MM.1S (cell line): Measurements from ENCODE around the gene CIBAR2.

Experiments used
- DNase-seq: peaks from one replicate; pipeline ENCODE4 v3.0.0-alpha.2; 2015
- H2AFZ ChIP-seq: fragments of 300-600 bp; sonication (generic); 2 replicates; pipeline ENCODE4 v1.6.0; 2016; ENCODE audit warnings: antibody characterized with exemption, low read length
- H3F3A ChIP-seq: fragments of 300-600 bp; sonication (generic); 2 replicates; pipeline ENCODE4 v1.6.1; 2016; ENCODE audit warnings: mild to moderate bottlenecking, antibody characterized with exemption, low read length, moderate library complexity, mixed read lengths; ENCODE audit not compliant: insufficient read depth
- H3K27ac ChIP-seq: fragments of 300-600 bp; sonication (generic); 2 replicates; pipeline ENCODE4 v1.5.1; 2016; ENCODE audit warnings: mild to moderate bottlenecking, low read length
- H3K27me3 ChIP-seq: fragments of 300-600 bp; sonication (generic); replicated peaks from 2 replicates; pipeline ENCODE4 v1.6.0; 2016; ENCODE audit warnings: low read length; ENCODE audit not compliant: insufficient read depth
- H3K36me3 ChIP-seq: fragments of 300-600 bp; sonication (generic); replicated peaks from 2 replicates; pipeline ENCODE4 v1.6.1; 2016; ENCODE audit warnings: mild to moderate bottlenecking, low read length, mixed read lengths; ENCODE audit not compliant: insufficient read depth
- H3K4me1 ChIP-seq: fragments of 300-600 bp; sonication (generic); 2 replicates; pipeline ENCODE4 v1.6.1; 2016; ENCODE audit warnings: low read length, mixed read lengths
- H3K4me2 ChIP-seq: fragments of 300-600 bp; sonication (generic); 2 replicates; pipeline ENCODE4 v1.6.0; 2016; ENCODE audit warnings: low read depth, low read length
- H3K4me3 ChIP-seq: fragments of 300-600 bp; sonication (generic); 2 replicates; pipeline ENCODE4 v1.5.1; 2016; ENCODE audit warnings: low read length, mixed read lengths
- H3K79me2 ChIP-seq: fragments of 300-600 bp; sonication (generic); 2 replicates; pipeline ENCODE4 v1.6.1; 2016; ENCODE audit warnings: mixed run types, low read length, mixed read lengths
- H3K9ac ChIP-seq: fragments of 300-600 bp; sonication (generic); 2 replicates; pipeline ENCODE4 v1.6.1; 2016; ENCODE audit warnings: low read length, mixed read lengths
- H3K9me2 ChIP-seq: fragments of 300-600 bp; sonication (generic); replicated peaks from 2 replicates; pipeline ENCODE4 v1.6.1; 2016; ENCODE audit warnings: mild to moderate bottlenecking, low read length, mixed read lengths; ENCODE audit not compliant: insufficient read depth
- H3K9me3 ChIP-seq: fragments of 300-600 bp; sonication (generic); replicated peaks from 2 replicates; pipeline ENCODE4 v1.6.1; 2016; ENCODE audit warnings: mild to moderate bottlenecking, low read length, mixed read lengths; ENCODE audit not compliant: insufficient read depth
- H4K20me1 ChIP-seq: fragments of 300-600 bp; sonication (generic); 2 replicates; pipeline ENCODE4 v1.6.1; 2016; ENCODE audit warnings: mild to moderate bottlenecking, low read length, moderate library complexity, mixed read lengths; ENCODE audit not compliant: insufficient read depth
- CTCF ChIP-seq: fragments of 300-600 bp; sonication (generic); IDR thresholded peaks from 2 replicates; pipeline ENCODE4 v1.5.1; 2016; ENCODE audit warnings: antibody characterized with exemption, low read length, mixed read lengths
- EZH2 ChIP-seq: fragments of 300-600 bp; sonication (generic); optimal IDR thresholded peaks from 2 replicates; pipeline ENCODE3; 2017; ENCODE audit warnings: low read depth, mild to moderate bottlenecking, antibody characterized with exemption, low read length, mixed read lengths
- EZH2phosphoT487 ChIP-seq: fragments of 300-600 bp; sonication (generic); IDR thresholded peaks from 2 replicates; pipeline ENCODE4 v1.6.1; 2018; ENCODE audit warnings: antibody characterized with exemption, low read length

The CIBAR2 gene

GRCh38 chr16:85114909-85115567 lies 2.8 kb upstream of the CIBAR2 start:
- no peaks in the 10 kb centered on the region for H3K36me3 ChIP-seq
- H2AFZ ChIP-seq: no peak overlapping the region
- no peaks in the 10 kb centered on the region for H3K4me1 ChIP-seq
- H3K27ac ChIP-seq: no peak overlapping the region
- H4K20me1 ChIP-seq: no peaks in the 10 kb centered on the region
- H3F3A ChIP-seq: no peaks in the 10 kb centered on the region
- no peaks in the 10 kb centered on the region for H3K9me3 ChIP-seq
- no peaks in the 10 kb centered on the region for H3K9me2 ChIP-seq
- no peak overlapping the region; the same call in 1 of the 2 replicates for H3K4me3 ChIP-seq
- peak; percentile 78 for TF ChIP-seq CTCF
- no peak for TF ChIP-seq EZH2
- TF ChIP-seq EZH2phosphoT487: no peak
- H3K4me2 ChIP-seq: peak overlapping the region; percentile 41; the same call in 1 of the 2 replicates
- H3K79me2 ChIP-seq: no peaks in the 10 kb centered on the region
- H3K9ac ChIP-seq: no peak overlapping the region
- peak; percentile 54 for DNase-seq
- peaks cover 29% of the 10 kb centered on the region for H3K27me3 ChIP-seq

DNA sequence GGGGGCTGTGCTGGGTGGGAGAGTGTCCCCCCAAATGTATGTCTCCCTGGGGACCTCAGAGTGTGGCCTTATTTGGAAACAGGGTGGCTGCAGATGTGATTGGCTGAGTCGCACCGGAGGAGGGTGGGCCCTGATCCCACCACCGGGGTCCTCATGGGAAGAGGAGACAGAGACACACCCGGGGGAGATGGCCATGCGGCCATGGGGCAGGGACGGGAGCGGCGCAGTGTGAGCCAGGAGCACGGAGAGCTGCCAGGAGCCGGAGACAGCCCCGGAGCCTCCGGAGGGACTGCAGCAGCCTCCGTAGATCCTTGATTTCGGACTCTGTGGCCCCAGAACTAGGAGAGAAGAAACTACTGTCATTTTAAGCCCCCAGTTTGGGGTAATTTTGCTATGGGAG lies 1.6 kb upstream of the CIBAR2 start:
- no peaks in the 10 kb centered on the region for H3K9me3 ChIP-seq
- H3K4me1 ChIP-seq: no peaks in the 10 kb centered on the region
- H2AFZ ChIP-seq: no peak overlapping the region
- no peaks in the 10 kb centered on the region for H3K79me2 ChIP-seq
- no peak overlapping the region for H3K4me2 ChIP-seq
- H3K27ac ChIP-seq: no peak overlapping the region
- no peaks in the 10 kb centered on the region for H3F3A ChIP-seq
- TF ChIP-seq EZH2phosphoT487 (no peak), EZH2 (no peak), CTCF (no peak)
- peaks cover 31% of the 10 kb centered on the region for H3K27me3 ChIP-seq
- H4K20me1 ChIP-seq: no peaks in the 10 kb centered on the region
- no peak for DNase-seq
- H3K4me3 ChIP-seq: no peak overlapping the region
- no peak overlapping the region for H3K9ac ChIP-seq
- H3K9me2 ChIP-seq: no peaks in the 10 kb centered on the region
- H3K36me3 ChIP-seq: no peaks in the 10 kb centered on the region

- no peaks in the 10 kb centered on the region for H3K79me2 ChIP-seq
- H3K27ac ChIP-seq: no peak overlapping the region
- no peak for DNase-seq
- H2AFZ ChIP-seq: no peak overlapping the region
- TF ChIP-seq EZH2phosphoT487: no peak
- H3K27me3 ChIP-seq: peaks cover 31% of the 10 kb centered on the region
- H3K36me3 ChIP-seq: no peaks in the 10 kb centered on the region
- H4K20me1 ChIP-seq: no peaks in the 10 kb centered on the region
- H3K9me3 ChIP-seq: no peaks in the 10 kb centered on the region
- no peaks in the 10 kb centered on the region for H3F3A ChIP-seq
- no peaks in the 10 kb centered on the region for H3K9me2 ChIP-seq
- H3K4me3 ChIP-seq: no peak overlapping the region
- H3K9ac ChIP-seq: no peak overlapping the region
- H3K4me1 ChIP-seq: no peaks in the 10 kb centered on the region
- no peak overlapping the region for H3K4me2 ChIP-seq
Measured at GRCh38 chr16:85113168-85113733, 979 bp upstream of the CIBAR2 start.

DNA sequence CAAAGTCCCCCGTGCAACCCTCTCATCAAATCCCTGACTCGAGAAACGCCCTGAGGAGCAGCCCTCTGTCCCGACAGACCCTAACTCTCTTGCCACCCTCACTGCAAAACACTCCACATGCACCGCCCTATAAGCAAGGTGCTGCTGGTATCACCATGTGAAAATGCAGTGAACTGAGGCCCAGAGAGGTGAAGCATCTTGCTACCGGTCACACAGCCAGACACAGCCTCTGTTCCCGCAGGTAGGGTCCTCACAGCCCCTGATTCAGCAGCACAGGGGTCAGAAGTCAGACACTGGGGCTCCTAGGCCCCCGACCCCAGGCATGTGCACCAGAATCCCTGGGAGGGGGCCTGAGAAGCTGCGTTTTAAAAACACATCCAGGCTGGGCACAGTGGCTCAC lies 1.1 kb downstream of the CIBAR2 start:
- Histone ChIP-seq H3K27ac (no peak overlapping the region), H3K9ac (no peak overlapping the region), H3K4me3 (no peak overlapping the region), H3K79me2 (no peaks in the 10 kb centered on the region), H2AFZ (no peak overlapping the region), H3K9me2 (no peaks in the 10 kb centered on the region), H3K27me3 (peaks cover 32% of the 10 kb centered on the region), H3K9me3 (no peaks in the 10 kb centered on the region), H3K4me2 (no peak overlapping the region), H3F3A (no peaks in the 10 kb centered on the region), H4K20me1 (no peaks in the 10 kb centered on the region), H3K36me3 (no peaks in the 10 kb centered on the region), H3K4me1 (no peaks in the 10 kb centered on the region)
- no peak for DNase-seq
- no peak for TF ChIP-seq CTCF
- TF ChIP-seq EZH2: no peak
- no peak for TF ChIP-seq EZH2phosphoT487
